MM.1S (cell line): ENCODE data around the gene PCCA.
A peak's percentile ranks its signal among the peaks of the same experiment; 100 is the strongest.
"Not testable (repeated sequence)": the region's sequence is repeated elsewhere in the genome, so short reads cannot be mapped to it uniquely, and the experiment has no call there.

Source experiments
- DNase-seq: peaks from one replicate; pipeline ENCODE4 v3.0.0-alpha.2; 2015
- H2AFZ ChIP-seq: fragments of 300-600 bp; sonication (generic); 2 replicates; pipeline ENCODE4 v1.6.0; 2016; ENCODE audit warnings: antibody characterized with exemption, low read length
- H3F3A ChIP-seq: fragments of 300-600 bp; sonication (generic); 2 replicates; pipeline ENCODE4 v1.6.1; 2016; ENCODE audit warnings: mild to moderate bottlenecking, antibody characterized with exemption, low read length, moderate library complexity, mixed read lengths; ENCODE audit not compliant: insufficient read depth
- H3K27ac ChIP-seq: fragments of 300-600 bp; sonication (generic); 2 replicates; pipeline ENCODE4 v1.5.1; 2016; ENCODE audit warnings: mild to moderate bottlenecking, low read length
- H3K27me3 ChIP-seq: fragments of 300-600 bp; sonication (generic); replicated peaks from 2 replicates; pipeline ENCODE4 v1.6.0; 2016; ENCODE audit warnings: low read length; ENCODE audit not compliant: insufficient read depth
- H3K36me3 ChIP-seq: fragments of 300-600 bp; sonication (generic); replicated peaks from 2 replicates; pipeline ENCODE4 v1.6.1; 2016; ENCODE audit warnings: mild to moderate bottlenecking, low read length, mixed read lengths; ENCODE audit not compliant: insufficient read depth
- H3K4me1 ChIP-seq: fragments of 300-600 bp; sonication (generic); 2 replicates; pipeline ENCODE4 v1.6.1; 2016; ENCODE audit warnings: low read length, mixed read lengths
- H3K4me2 ChIP-seq: fragments of 300-600 bp; sonication (generic); 2 replicates; pipeline ENCODE4 v1.6.0; 2016; ENCODE audit warnings: low read depth, low read length
- H3K4me3 ChIP-seq: fragments of 300-600 bp; sonication (generic); 2 replicates; pipeline ENCODE4 v1.5.1; 2016; ENCODE audit warnings: low read length, mixed read lengths
- H3K79me2 ChIP-seq: fragments of 300-600 bp; sonication (generic); 2 replicates; pipeline ENCODE4 v1.6.1; 2016; ENCODE audit warnings: mixed run types, low read length, mixed read lengths
- H3K9ac ChIP-seq: fragments of 300-600 bp; sonication (generic); 2 replicates; pipeline ENCODE4 v1.6.1; 2016; ENCODE audit warnings: low read length, mixed read lengths
- H3K9me2 ChIP-seq: fragments of 300-600 bp; sonication (generic); replicated peaks from 2 replicates; pipeline ENCODE4 v1.6.1; 2016; ENCODE audit warnings: mild to moderate bottlenecking, low read length, mixed read lengths; ENCODE audit not compliant: insufficient read depth
- H3K9me3 ChIP-seq: fragments of 300-600 bp; sonication (generic); replicated peaks from 2 replicates; pipeline ENCODE4 v1.6.1; 2016; ENCODE audit warnings: mild to moderate bottlenecking, low read length, mixed read lengths; ENCODE audit not compliant: insufficient read depth
- H4K20me1 ChIP-seq: fragments of 300-600 bp; sonication (generic); 2 replicates; pipeline ENCODE4 v1.6.1; 2016; ENCODE audit warnings: mild to moderate bottlenecking, low read length, moderate library complexity, mixed read lengths; ENCODE audit not compliant: insufficient read depth
- EZH2 ChIP-seq: fragments of 300-600 bp; sonication (generic); optimal IDR thresholded peaks from 2 replicates; pipeline ENCODE3; 2017; ENCODE audit warnings: low read depth, mild to moderate bottlenecking, antibody characterized with exemption, low read length, mixed read lengths
- EZH2phosphoT487 ChIP-seq: fragments of 300-600 bp; sonication (generic); IDR thresholded peaks from 2 replicates; pipeline ENCODE4 v1.6.1; 2018; ENCODE audit warnings: antibody characterized with exemption, low read length
- TF ChIP-seq, protein P1 (sequence below): fragments of 300-600 bp; sonication (generic); IDR thresholded peaks from 2 replicates; pipeline ENCODE4 v1.5.1; 2016; ENCODE audit warnings: antibody characterized with exemption, low read length, mixed read lengths

PCCA gene

GRCh38 chr13:100221166-100221565 is 132.3 kb downstream of the PCCA start:
- H3K9me2 ChIP-seq, result no peaks in the 10 kb centered on the region
- H3K36me3 ChIP-seq, result no peaks in the 10 kb centered on the region
- no peaks in the 10 kb centered on the region for H3F3A ChIP-seq
- H4K20me1 ChIP-seq, result no peaks in the 10 kb centered on the region
- no peaks in the 10 kb centered on the region for H3K27me3 ChIP-seq
- no peak overlapping the region for H3K27ac ChIP-seq
- TF ChIP-seq EZH2phosphoT487 (no peak), EZH2 (no peak)
- TF ChIP-seq, protein P1, sequence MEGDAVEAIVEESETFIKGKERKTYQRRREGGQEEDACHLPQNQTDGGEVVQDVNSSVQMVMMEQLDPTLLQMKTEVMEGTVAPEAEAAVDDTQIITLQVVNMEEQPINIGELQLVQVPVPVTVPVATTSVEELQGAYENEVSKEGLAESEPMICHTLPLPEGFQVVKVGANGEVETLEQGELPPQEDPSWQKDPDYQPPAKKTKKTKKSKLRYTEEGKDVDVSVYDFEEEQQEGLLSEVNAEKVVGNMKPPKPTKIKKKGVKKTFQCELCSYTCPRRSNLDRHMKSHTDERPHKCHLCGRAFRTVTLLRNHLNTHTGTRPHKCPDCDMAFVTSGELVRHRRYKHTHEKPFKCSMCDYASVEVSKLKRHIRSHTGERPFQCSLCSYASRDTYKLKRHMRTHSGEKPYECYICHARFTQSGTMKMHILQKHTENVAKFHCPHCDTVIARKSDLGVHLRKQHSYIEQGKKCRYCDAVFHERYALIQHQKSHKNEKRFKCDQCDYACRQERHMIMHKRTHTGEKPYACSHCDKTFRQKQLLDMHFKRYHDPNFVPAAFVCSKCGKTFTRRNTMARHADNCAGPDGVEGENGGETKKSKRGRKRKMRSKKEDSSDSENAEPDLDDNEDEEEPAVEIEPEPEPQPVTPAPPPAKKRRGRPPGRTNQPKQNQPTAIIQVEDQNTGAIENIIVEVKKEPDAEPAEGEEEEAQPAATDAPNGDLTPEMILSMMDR, result no peak
- H3K79me2 ChIP-seq, result no peaks in the 10 kb centered on the region
- no peak overlapping the region for H3K9ac ChIP-seq
- H2AFZ ChIP-seq, result no peak overlapping the region
- no peak overlapping the region for H3K4me2 ChIP-seq
- no peak for DNase-seq
- H3K9me3 ChIP-seq, result no peaks in the 10 kb centered on the region
- no peak overlapping the region for H3K4me3 ChIP-seq
- no peaks in the 10 kb centered on the region for H3K4me1 ChIP-seq

GRCh38 chr13:100223966-100224530 is 135.2 kb downstream of the PCCA start:
- H3K4me1 ChIP-seq, H3K9me3 ChIP-seq, H3F3A ChIP-seq, DNase-seq, H3K9ac ChIP-seq, H3K4me2 ChIP-seq, H4K20me1 ChIP-seq, H3K27ac ChIP-seq, H3K9me2 ChIP-seq, H3K36me3 ChIP-seq, H2AFZ ChIP-seq, H3K27me3 ChIP-seq, H3K4me3 ChIP-seq, H3K79me2 ChIP-seq: not testable (repeated sequence)

GRCh38 chr13:100229603-100230002 is 140.7 kb downstream of the PCCA start:
- Histone ChIP-seq H3K27me3 (no peaks in the 10 kb centered on the region), H2AFZ (no peak overlapping the region), H3K9me2 (no peaks in the 10 kb centered on the region), H3K4me2 (0 out of 2 replicates have a peak overlapping the region, but pooled peaks have one; percentile 28), H3F3A (peaks cover 7% of the 10 kb centered on the region), H3K27ac (no peak overlapping the region), H3K4me3 (no peak overlapping the region), H4K20me1 (no peaks in the 10 kb centered on the region), H3K79me2 (no peaks in the 10 kb centered on the region), H3K36me3 (no peaks in the 10 kb centered on the region), H3K4me1 (peaks cover 20% of the 10 kb centered on the region), H3K9me3 (no peaks in the 10 kb centered on the region), H3K9ac (no peak overlapping the region)
- DNase-seq, result no peak
- TF ChIP-seq EZH2phosphoT487 (no peak), EZH2 (no peak)
- TF ChIP-seq, protein P1, result no peak

DNA sequence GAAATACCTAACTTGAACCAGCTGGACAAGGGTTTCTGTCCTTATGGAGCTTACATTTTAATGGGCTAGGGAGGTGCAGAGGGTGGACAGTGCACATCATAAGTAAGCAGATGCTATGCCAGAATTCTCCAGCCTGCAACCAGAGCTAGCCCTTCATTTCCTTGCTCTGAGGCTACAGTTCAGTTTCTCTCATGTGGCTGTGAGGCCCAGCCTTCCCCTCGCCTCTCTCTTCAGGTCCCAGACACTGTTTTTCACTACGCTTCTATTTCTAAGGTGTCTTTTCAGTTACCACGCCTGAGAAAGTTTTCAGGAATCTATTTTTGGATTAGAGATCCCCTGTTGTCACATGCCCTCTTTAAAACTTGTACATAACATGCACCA is 141.9 kb downstream of the PCCA start:
- Histone ChIP-seq H3K27me3 (no peaks in the 10 kb centered on the region), H3K9me2 (no peaks in the 10 kb centered on the region), H2AFZ (0 out of 2 replicates have a peak overlapping the region, but pooled peaks have one; percentile 3), H3F3A (peaks cover 7% of the 10 kb centered on the region), H3K79me2 (no peaks in the 10 kb centered on the region), H4K20me1 (no peaks in the 10 kb centered on the region), H3K4me3 (no peak overlapping the region), H3K36me3 (no peaks in the 10 kb centered on the region), H3K9me3 (no peaks in the 10 kb centered on the region), H3K4me2 (peak overlapping the region; percentile 28), H3K27ac (peak overlapping the region; percentile 60; the same call in 1 of the 2 replicates), H3K4me1 (peaks cover 20% of the 10 kb centered on the region), H3K9ac (no peak overlapping the region)
- DNase-seq, result peak; percentile 52
- TF ChIP-seq EZH2, result no peak
- TF ChIP-seq EZH2phosphoT487, result no peak
- TF ChIP-seq, protein P1, result no peak
